Measurements from ENCODE around the gene ZCCHC3.

ZCCHC3 gene

DNA sequence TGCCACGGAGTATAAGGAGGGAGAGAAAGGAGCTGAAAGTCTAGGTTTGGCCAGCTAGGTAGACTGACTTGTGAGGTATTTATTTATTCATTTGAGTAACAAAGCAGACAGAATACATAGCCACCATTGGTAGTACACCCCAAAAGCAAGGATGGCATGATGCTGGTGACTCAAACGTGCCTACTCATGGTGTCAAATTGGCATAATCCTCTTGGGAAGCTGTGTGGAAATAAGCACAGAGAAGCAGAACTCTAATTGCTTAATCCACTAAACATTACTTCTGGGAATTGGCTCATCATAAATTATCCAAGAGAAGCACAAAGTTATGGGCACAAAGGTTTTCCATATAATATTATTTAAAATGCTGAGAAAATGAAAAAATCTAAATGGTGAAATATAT lies 37.4 kb upstream of the ZCCHC3 start:
- no peak overlapping the region for H3K4me3 ChIP-seq (ENCODE audit: low read depth, low read length)
- TF ChIP-seq, protein P1, sequence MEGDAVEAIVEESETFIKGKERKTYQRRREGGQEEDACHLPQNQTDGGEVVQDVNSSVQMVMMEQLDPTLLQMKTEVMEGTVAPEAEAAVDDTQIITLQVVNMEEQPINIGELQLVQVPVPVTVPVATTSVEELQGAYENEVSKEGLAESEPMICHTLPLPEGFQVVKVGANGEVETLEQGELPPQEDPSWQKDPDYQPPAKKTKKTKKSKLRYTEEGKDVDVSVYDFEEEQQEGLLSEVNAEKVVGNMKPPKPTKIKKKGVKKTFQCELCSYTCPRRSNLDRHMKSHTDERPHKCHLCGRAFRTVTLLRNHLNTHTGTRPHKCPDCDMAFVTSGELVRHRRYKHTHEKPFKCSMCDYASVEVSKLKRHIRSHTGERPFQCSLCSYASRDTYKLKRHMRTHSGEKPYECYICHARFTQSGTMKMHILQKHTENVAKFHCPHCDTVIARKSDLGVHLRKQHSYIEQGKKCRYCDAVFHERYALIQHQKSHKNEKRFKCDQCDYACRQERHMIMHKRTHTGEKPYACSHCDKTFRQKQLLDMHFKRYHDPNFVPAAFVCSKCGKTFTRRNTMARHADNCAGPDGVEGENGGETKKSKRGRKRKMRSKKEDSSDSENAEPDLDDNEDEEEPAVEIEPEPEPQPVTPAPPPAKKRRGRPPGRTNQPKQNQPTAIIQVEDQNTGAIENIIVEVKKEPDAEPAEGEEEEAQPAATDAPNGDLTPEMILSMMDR (IDR thresholded peaks at IDR 0.05; ENCODE audit: control insufficient read depth, extremely low read depth, insufficient read depth), result no peak

DNA sequence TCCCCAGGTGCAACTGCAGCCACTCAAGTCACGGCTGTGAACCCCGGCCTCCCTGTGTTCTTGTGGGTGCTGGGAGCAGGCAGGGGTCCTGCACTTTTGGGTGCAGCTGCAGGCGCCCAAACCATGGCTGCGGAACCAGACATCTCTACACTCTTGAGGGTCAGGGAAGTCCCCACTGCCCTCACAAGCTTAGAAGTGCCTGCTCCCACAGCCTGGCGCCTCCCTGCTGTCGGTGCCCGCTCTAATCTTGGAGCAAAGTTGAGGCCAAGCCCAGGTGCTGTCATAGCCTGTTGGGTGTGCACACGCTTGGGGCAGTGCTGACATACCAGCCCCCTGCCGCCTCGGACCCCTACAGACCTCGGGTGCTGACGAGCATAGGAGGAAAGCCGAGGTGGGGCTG lies 33.7 kb upstream of the ZCCHC3 start:
- DNase-seq (ENCODE audit: low read depth), result no peak
- no peak overlapping the region for H3K4me3 ChIP-seq (ENCODE audit: low read depth, low read length)
- TF ChIP-seq, protein P1 (IDR thresholded peaks at IDR 0.05; ENCODE audit: control insufficient read depth, extremely low read depth, insufficient read depth), result no peak

More for the DNA sequence above, 37.4 kb upstream of the ZCCHC3 start:
- no peak for DNase-seq (ENCODE audit: low read depth)

DNA sequence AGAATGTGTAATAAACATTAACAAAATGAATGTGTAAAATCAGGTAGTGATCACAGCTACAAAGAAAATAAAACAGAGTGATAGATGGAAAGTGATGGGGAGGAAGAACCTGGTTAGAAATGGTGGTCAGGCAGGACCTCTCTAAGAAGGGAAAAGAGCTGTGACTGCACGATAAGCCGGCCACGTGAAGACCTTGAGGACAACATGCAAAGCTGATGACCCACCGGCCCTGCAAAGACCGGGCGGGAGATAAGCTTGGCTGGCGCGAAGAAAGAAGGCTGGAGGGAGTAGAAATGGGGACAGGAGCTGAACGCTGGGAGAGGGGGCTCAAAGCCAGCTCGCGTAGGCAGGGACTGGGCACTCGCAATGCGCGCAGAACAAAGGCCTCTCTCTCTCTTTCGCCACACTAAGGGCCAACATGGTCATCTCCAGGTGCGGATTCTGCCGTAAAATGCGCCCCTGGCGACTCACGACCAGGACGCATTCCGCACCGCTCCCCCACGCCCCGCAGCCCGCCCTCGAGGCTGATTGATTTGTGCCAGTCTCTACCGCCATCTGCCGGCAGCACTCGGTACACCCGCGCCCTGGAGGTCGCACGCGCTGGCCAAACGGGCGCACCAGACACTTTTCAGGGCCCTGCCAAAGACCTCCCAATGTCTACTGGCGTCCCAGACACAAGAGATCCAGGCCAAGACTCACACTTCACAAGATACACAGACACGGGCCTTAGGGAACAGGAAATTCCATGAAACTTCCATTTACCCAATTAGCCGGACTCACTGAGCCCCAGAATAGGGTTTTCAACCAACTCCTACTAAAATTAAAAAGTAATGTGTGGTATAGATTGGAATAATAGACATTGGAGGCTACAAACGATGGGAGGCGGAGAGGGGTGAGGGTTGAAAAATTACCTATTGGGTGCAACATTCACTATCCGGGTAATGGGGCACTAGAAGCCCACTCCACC lies 30.5 kb upstream of the ZCCHC3 start:
- DNase-seq (ENCODE audit: low read depth), result peak; percentile 67
- TF ChIP-seq, protein P1 (IDR thresholded peaks at IDR 0.05; ENCODE audit: control insufficient read depth, extremely low read depth, insufficient read depth), result peak; percentile 98
- H3K4me3 ChIP-seq (ENCODE audit: low read depth, low read length), result peak overlapping the region; percentile 48

DNA sequence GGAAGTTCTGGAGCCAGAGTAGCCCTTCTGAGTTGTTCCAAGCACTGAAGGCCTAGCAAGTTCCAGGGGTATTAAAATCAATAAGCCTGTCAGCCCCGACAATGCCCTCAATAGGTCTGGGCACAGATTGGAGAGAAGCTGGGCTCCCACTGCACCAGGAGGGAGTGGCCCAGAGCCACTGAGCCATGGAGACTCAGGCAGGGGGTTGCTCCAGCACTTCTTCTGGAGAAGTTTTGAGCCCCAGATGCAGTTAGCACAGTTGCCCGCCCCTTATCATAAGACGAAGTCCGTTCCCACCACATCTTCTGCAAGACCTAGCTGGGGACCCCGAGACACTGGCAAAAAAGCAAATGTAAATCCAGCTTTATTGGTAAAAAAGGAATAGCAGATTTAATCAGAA lies 26.9 kb upstream of the ZCCHC3 start:
- no peak for DNase-seq (ENCODE audit: low read depth)
- no peak overlapping the region for H3K4me3 ChIP-seq (ENCODE audit: low read depth, low read length)
- TF ChIP-seq, protein P1 (IDR thresholded peaks at IDR 0.05; ENCODE audit: control insufficient read depth, extremely low read depth, insufficient read depth), result no peak

DNA sequence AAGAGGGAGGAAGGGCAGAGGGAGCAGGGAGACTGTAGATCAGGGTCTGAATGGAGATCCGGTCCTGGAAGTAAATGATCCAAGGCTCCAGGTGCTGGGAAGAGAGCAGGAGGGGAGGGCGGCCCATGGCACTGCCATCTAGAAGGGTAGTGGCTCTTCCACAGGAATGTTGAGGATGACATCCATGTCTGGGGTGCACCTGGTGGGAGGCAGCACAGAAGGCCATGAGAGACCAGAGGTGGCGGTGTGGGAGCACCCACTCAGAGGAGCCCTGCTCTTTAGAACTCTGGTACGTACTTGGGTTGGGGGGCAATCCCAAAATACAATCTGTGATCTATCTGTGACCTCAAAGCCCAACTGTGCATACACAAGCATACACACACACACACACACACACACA lies 26.3 kb upstream of the ZCCHC3 start:
- TF ChIP-seq, protein P1 (IDR thresholded peaks at IDR 0.05; ENCODE audit: control insufficient read depth, extremely low read depth, insufficient read depth), result no peak
- no peak for DNase-seq (ENCODE audit: low read depth)
- no peak overlapping the region for H3K4me3 ChIP-seq (ENCODE audit: low read depth, low read length)

DNA sequence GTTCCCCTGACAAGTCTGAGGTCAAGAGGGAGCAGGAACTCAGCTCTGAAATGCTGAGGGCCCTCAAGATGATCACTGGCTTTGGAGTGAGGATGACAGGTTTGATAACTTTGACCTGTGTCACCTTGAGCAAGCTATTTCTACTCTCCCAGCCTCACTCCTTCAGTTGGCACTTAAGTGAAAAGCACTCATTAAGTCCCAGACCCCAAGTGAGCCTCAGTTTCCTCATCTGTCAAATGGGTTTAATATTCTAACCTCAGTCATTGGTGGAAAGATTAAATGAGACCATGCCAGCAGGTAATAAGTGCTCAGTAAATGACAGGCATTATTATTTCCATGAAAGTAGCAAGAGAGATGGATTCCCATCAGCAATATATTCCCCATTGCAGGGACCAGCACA lies 25.8 kb upstream of the ZCCHC3 start:
- TF ChIP-seq, protein P1 (IDR thresholded peaks at IDR 0.05; ENCODE audit: control insufficient read depth, extremely low read depth, insufficient read depth), result no peak
- DNase-seq (ENCODE audit: low read depth), result no peak
- H3K4me3 ChIP-seq (ENCODE audit: low read depth, low read length), result no peak overlapping the region
